H1 (cell line): ENCODE measurements around the gene DYNLRB1. TPM values are rescaled to one million over a fixed set of nuclear protein-coding genes. Genes with fewer than 3 reads are reported as not detected.

Source experiments
- CTCF ChIA-PET: fragments of 300-600 bp; sonication (Branson Sonifier 250); formaldehyde crosslinking; loops from one replicate; lab custom pipeline; 2021; ENCODE audit not compliant: partially characterized antibody; lab: Charles Lee
- POLR2A ChIA-PET: fragments of 300-600 bp; sonication (Branson Sonifier 250); formaldehyde crosslinking; loops from one replicate; lab custom pipeline; 2021; ENCODE audit warnings: inconsistent platforms; ENCODE audit not compliant: partially characterized antibody; lab: Charles Lee
- DNase-seq, 2 experiments: peaks; one replicate each; pipeline versions ENCODE4 v3.0.0 to v3.0.0-alpha.2; 2010 to 2022; ENCODE audit warnings: low spot score in 2 of 2, low read depth in 1 of 2, mixed read lengths in 1 of 2
- FAIRE-seq: peaks from 2 replicates; lab custom pipeline; 2011; peaks lifted over from hg19 to GRCh38; lab: Jason Lieb, UNC
- H2AFZ ChIP-seq: 2 replicates; pipeline ENCODE4 v1.8.1; 2012; ENCODE audit warnings: low read length, inconsistent platforms
- H2AK5ac ChIP-seq: 2 replicates; pipeline ENCODE4 v1.6.1; 2013; ENCODE audit warnings: low read depth, low read length
- H2BK120ac ChIP-seq: replicated peaks from 2 replicates; pipeline ENCODE3; 2013; ENCODE audit warnings: low read depth, low read length, inconsistent platforms
- H2BK12ac ChIP-seq: 2 replicates; pipeline ENCODE4 v1.6.1; 2013; ENCODE audit warnings: low read depth, low read length
- H2BK15ac ChIP-seq: 2 replicates; pipeline ENCODE4 v1.6.1; 2013; ENCODE audit warnings: low read length
- H2BK20ac ChIP-seq: 2 replicates; pipeline ENCODE4 v1.6.1; 2013; ENCODE audit warnings: low read length
- H2BK5ac ChIP-seq: 2 replicates; pipeline ENCODE4 v1.6.1; 2013; ENCODE audit warnings: low read depth, low read length
- H3K14ac ChIP-seq: 2 replicates; pipeline ENCODE4 v1.6.1; 2013; ENCODE audit warnings: inconsistent platforms; ENCODE audit not compliant: insufficient read length
- H3K18ac ChIP-seq: 2 replicates; pipeline ENCODE4 v1.6.1; 2013; ENCODE audit warnings: low read length; ENCODE audit errors: extremely low read depth
- H3K23ac ChIP-seq: 2 replicates; pipeline ENCODE4 v1.6.1; 2013; ENCODE audit warnings: inconsistent platforms; ENCODE audit not compliant: insufficient read length
- H3K23me2 ChIP-seq: 2 replicates; pipeline ENCODE4 v1.6.1; 2013; ENCODE audit warnings: low read depth, low read length
- H3K27ac ChIP-seq: 2 replicates; pipeline ENCODE4 v1.6.1; 2011; ENCODE audit warnings: low read depth, low read length, inconsistent platforms
- H3K27me3 ChIP-seq, 4 experiments: replicated peaks in 1 of 4; 1 replicate in 1 of 4; 2 replicates in 3 of 4; pipeline versions ENCODE4 v1.6.1 to v1.8.1; 2011 to 2013; ENCODE audit warnings: low read length in 3 of 4, mild to moderate bottlenecking in 3 of 4, inconsistent platforms in 2 of 4, mixed read lengths in 2 of 4, moderate library complexity in 1 of 4; ENCODE audit not compliant: control insufficient read depth in 3 of 4, insufficient read depth in 3 of 4; ENCODE audit errors: extremely low read depth in 1 of 4
- H3K36me3 ChIP-seq, 4 experiments: 2 replicates each; pipeline versions ENCODE4 v1.6.1 to v1.8.1; 2011 to 2013; ENCODE audit warnings: mild to moderate bottlenecking in 4 of 4, low read length in 3 of 4, moderate library complexity in 2 of 4, control low read depth in 1 of 4, inconsistent platforms in 1 of 4; ENCODE audit not compliant: insufficient read depth in 4 of 4, control insufficient read depth in 2 of 4
- H3K4ac ChIP-seq: replicated peaks from 2 replicates; pipeline ENCODE3; 2013; ENCODE audit warnings: low read length, low read depth, mixed read lengths, inconsistent platforms; ENCODE audit not compliant: insufficient read length
- H3K4me1 ChIP-seq, 4 experiments: replicated peaks in 1 of 4; 1 replicate in 1 of 4; 2 replicates in 3 of 4; pipeline versions ENCODE4 v1.6.1 to v1.8.1; 2011 to 2013; ENCODE audit warnings: low read length in 3 of 4, inconsistent platforms in 2 of 4, mixed read lengths in 1 of 4; ENCODE audit not compliant: insufficient read depth in 4 of 4, control insufficient read depth in 3 of 4
- H3K4me2 ChIP-seq, 2 experiments: 2 replicates each; pipeline versions ENCODE4 v1.6.1 to v1.8.1; 2011 to 2013; ENCODE audit warnings: low read depth in 2 of 2, low read length in 2 of 2, control low read depth in 1 of 2, inconsistent platforms in 1 of 2, mild to moderate bottlenecking in 1 of 2; ENCODE audit not compliant: insufficient read depth in 1 of 2
- H3K4me3 ChIP-seq, 4 experiments: fragments of 200-600, 300-600 bp in 1 of 4; sonication (generic), shearing (Covaris generic), sonication (Bioruptor Twin) in 1 of 4; 2 replicates each; pipeline versions ENCODE4 v1.5.1 to v1.8.1; 2011 to 2016; ENCODE audit warnings: low read length in 4 of 4, low read depth in 3 of 4, control low read depth in 2 of 4, inconsistent platforms in 2 of 4, mild to moderate bottlenecking in 2 of 4, mixed read lengths in 1 of 4, moderate library complexity in 1 of 4; ENCODE audit not compliant: insufficient read depth in 2 of 4; ENCODE audit errors: extremely low read depth in 1 of 4
- H3K56ac ChIP-seq: replicated peaks from 2 replicates; pipeline ENCODE3; 2013; ENCODE audit warnings: low read depth, mild to moderate bottlenecking, mixed read lengths, low read length, inconsistent platforms; ENCODE audit not compliant: insufficient read length
- H3K79me1 ChIP-seq: 2 replicates; pipeline ENCODE4 v1.6.1; 2013; ENCODE audit warnings: low read depth, low read length, control low read depth
- H3K79me2 ChIP-seq, 2 experiments: 2 replicates each; pipeline versions ENCODE4 v1.6.1 to v1.8.1; 2012 to 2013; ENCODE audit warnings: low read length in 2 of 2, mild to moderate bottlenecking in 2 of 2, inconsistent platforms in 1 of 2; ENCODE audit not compliant: insufficient read depth in 2 of 2, control insufficient read depth in 1 of 2
- H3K9ac ChIP-seq, 4 experiments: replicated peaks in 1 of 4; 1 replicate in 1 of 4; 2 replicates in 3 of 4; pipeline versions ENCODE4 v1.6.1 to v1.8.1; 2011 to 2013; ENCODE audit warnings: low read depth in 3 of 4, low read length in 3 of 4, control low read depth in 2 of 4, mild to moderate bottlenecking in 2 of 4, moderate library complexity in 2 of 4, inconsistent platforms in 1 of 4; ENCODE audit errors: extremely low read depth in 1 of 4
- H3K9me3 ChIP-seq, 2 experiments: 2 replicates each; pipeline versions ENCODE4 v1.6.1 to v1.8.1; 2012 to 2013; ENCODE audit warnings: mild to moderate bottlenecking in 2 of 2, moderate library complexity in 2 of 2, control low read depth in 1 of 2, inconsistent platforms in 1 of 2, low read depth in 1 of 2, low read length in 1 of 2, mixed read lengths in 1 of 2; ENCODE audit not compliant: insufficient read depth in 2 of 2
- H4K20me1 ChIP-seq, 2 experiments: replicated peaks in 1 of 2; 2 replicates each; pipeline versions ENCODE3 to v1.8.1; 2011 to 2013; ENCODE audit warnings: inconsistent platforms in 2 of 2, low read length in 2 of 2, mild to moderate bottlenecking in 1 of 2; ENCODE audit not compliant: insufficient read depth in 2 of 2, control insufficient read depth in 1 of 2
- H4K5ac ChIP-seq: 2 replicates; pipeline ENCODE4 v1.6.1; 2013; ENCODE audit warnings: low read length, low read depth, mixed read lengths, inconsistent platforms; ENCODE audit not compliant: insufficient read length
- H4K8ac ChIP-seq: 2 replicates; pipeline ENCODE4 v1.8.0; 2013; ENCODE audit warnings: mild to moderate bottlenecking, moderate library complexity, low read length, inconsistent platforms; ENCODE audit not compliant: insufficient read depth; ENCODE audit errors: extremely low read depth
- H4K91ac ChIP-seq: replicated peaks from 2 replicates; pipeline ENCODE3; 2013; ENCODE audit warnings: low read length, mixed read lengths, inconsistent platforms; ENCODE audit not compliant: insufficient read length
- BRCA1 ChIP-seq: IDR thresholded peaks from 2 replicates; pipeline ENCODE4 v1.6.1; 2012; ENCODE audit warnings: low read depth, low read length, improper control_type of control experiment
- CTCF ChIP-seq, 3 experiments: IDR thresholded peaks; 1 replicate in 2 of 3; 2 replicates in 1 of 3; pipeline versions ENCODE4 v1.5.1 to v1.6.1; 2011; ENCODE audit warnings: low read length in 3 of 3, mild to moderate bottlenecking in 3 of 3, inconsistent platforms in 2 of 3, low read depth in 1 of 3, moderate library complexity in 1 of 3; ENCODE audit not compliant: insufficient read depth in 1 of 3; ENCODE audit errors: control extremely low read depth in 1 of 3
- RAD21 ChIP-seq, 2 experiments: IDR thresholded peaks in 1 of 2; conservative IDR thresholded peaks in 1 of 2; 2 replicates each; pipeline ENCODE4 v1.6.1; 2011; ENCODE audit warnings: low read depth in 2 of 2, low read length in 2 of 2, improper control_type of control experiment in 1 of 2, inconsistent platforms in 1 of 2, mild to moderate bottlenecking in 1 of 2, moderate library complexity in 1 of 2
- WGBS, 2 experiments: shearing (Covaris generic) in 1 of 2; methylation state at CpG; one replicate each; pipeline versions ENCODE4 v1.1.6 to v1.1.7; 2013 to 2015; ENCODE audit warnings: low lambda C conversion rate in 2 of 2, mixed read lengths in 2 of 2, inconsistent platforms in 1 of 2, low coverage in 1 of 2, missing lambda C conversion rate in 1 of 2; ENCODE audit not compliant: insufficient replicate concordance in 2 of 2, insufficient coverage in 1 of 2, insufficient read length in 1 of 2; ENCODE audit errors: extremely low coverage in 1 of 2, missing lambda C conversion rate in 1 of 2; 5-methylcytosine and 5-hydroxymethylcytosine counted together
- polyA plus RNA-seq, 7 experiments: library from polyadenylated mRNA; depleted of rRNA in 3 of 7; stranded (reverse) in 5 of 7; unstranded in 2 of 7; fragments of >200 nt in 5 of 7; fragments of 200-250 nt in 2 of 7; gene quantifications; 1 replicate in 5 of 7; 2 replicates in 1 of 7; 4 replicates in 1 of 7; pipeline versions ENCODE4 v1.2.1 to v1.2.3, GENCODE V29; 2011 to 2013; ENCODE audit warnings: missing spikeins in 2 of 7, mixed read lengths in 2 of 7
- total RNA-seq: library from RNA; stranded (reverse); fragmentation: NEBNext Ultra II Directional; extraction: Animal tissue kit (Norgen Biotek cat#: 25700); gene quantifications from 2 replicates; pipeline ENCODE4 v1.2.1, GENCODE V29; 2021

DYNLRB1 gene
- total and polyA plus RNA-seq, 2 of the 8 experiments (the other 6 are each of a cell fraction or from before 2014, with no cell fraction given), result 109 to 214 TPM

- TF ChIP-seq BRCA1, result no peak
- TF ChIP-seq RAD21 (IDR thresholded peaks at IDR 0.05 in 1 of 2, conservative IDR thresholded peaks at IDR 0.05 in 1 of 2; ENCODE audit: low read depth in 2 of 2, low read length in 2 of 2), result peak; percentile 63 to 69
- TF ChIP-seq CTCF (IDR thresholded peaks at IDR 0.05; ENCODE audit: control extremely low read depth in 1 of 3, insufficient read depth in 1 of 3, low read depth in 1 of 3, low read length in 3 of 3), result peak; percentile 56 to 63 (median 57)
- Histone ChIP-seq H3K36me3 (peaks cover 2 to 38% (median 14%) of the 10 kb centered on the region in 4 experiments; a peak in 6 of 8 replicates), H4K20me1 (peaks cover 1 to 3% of the 10 kb centered on the region in 2 experiments), H2BK12ac (no peak overlapping the region), H2BK20ac (no peak overlapping the region), H3K4me3 (no peak overlapping the region), H3K9me3 (peaks cover 0 to 7% of the 10 kb centered on the region in 2 experiments; a peak in 1 of 4 replicates), H3K79me1 (no peaks in the 10 kb centered on the region), H3K27me3 (no peaks in the 10 kb centered on the region), H2AK5ac (no peak overlapping the region), H3K23me2 (no peaks in the 10 kb centered on the region), H4K8ac (no peak overlapping the region), H2BK5ac (no peak overlapping the region), H3K14ac (no peak overlapping the region), H3K23ac (no peak overlapping the region), H3K27ac (no peak overlapping the region), H3K79me2 (no peaks in the 10 kb centered on the region), H3K9ac (no peak overlapping the region), H3K4me1 (no peaks in the 10 kb centered on the region), H4K91ac (no peak overlapping the region), H4K5ac (no peak overlapping the region), H3K56ac (no peak overlapping the region), H3K4ac (no peak overlapping the region), H2BK120ac (no peak overlapping the region), H3K18ac (no peak overlapping the region), H2BK15ac (no peak overlapping the region), H3K4me2 (no peak overlapping the region), H2AFZ (no peak overlapping the region)
- CTCF ChIA-PET, result interaction anchor here (0.6 to 3.3 kb wide), 9 partner anchors 9 to 400 kb away, joined by 3 to 30 read pairs (median 4); no protein-coding TSS in a partner anchor
- WGBS, 2 experiments, result 86% methylated on average over 5 of the region's 5 CpGs; no CpG with 5 or more reads in 1 of the 2 experiments
- POLR2A ChIA-PET, result interaction anchor here (1.4 kb wide), 1 partner anchor 161 kb away, joined by 4 read pairs; no protein-coding TSS in a partner anchor
- peak; percentile 58 for FAIRE-seq
- DNase-seq, result peak; percentile 17 to 67
Measured at GRCh38 chr20:34473262-34473883, 42.8 kb upstream of the DYNLRB1 start.
